WTC11 (cell line): ENCODE results near the gene MPI. TPM values are rescaled to one million over a fixed set of nuclear protein-coding genes. Genes with fewer than 3 reads are reported as not detected.
"Not testable (repeated sequence)": the region's sequence is repeated elsewhere in the genome, so short reads cannot be mapped to it uniquely, and the experiment has no call there.

Experiments used
- ATAC-seq: fragments of 200-7000 bp; cut with Tn5 transposase; 2 replicates; pipeline ENCODE4 v1.10.0; 2021; ENCODE audit warnings: mild to moderate bottlenecking, moderate library complexity
- CTCF ChIA-PET: fragments of 300-600 bp; sonication (Branson Sonifier 250); formaldehyde crosslinking; loops from one replicate; lab custom pipeline; 2021; ENCODE audit warnings: antibody characterized with exemption; lab: Charles Lee
- POLR2A ChIA-PET: fragments of 350-600 bp; sonication (Branson Sonifier 250); formaldehyde crosslinking; loops from one replicate; lab custom pipeline; 2021; ENCODE audit warnings: antibody characterized with exemption; lab: Charles Lee
- DNase-seq: peaks from one replicate; pipeline ENCODE4 v3.0.0; 2021; ENCODE audit warnings: low spot score
- H3K27ac Mint-ChIP-seq: 2 replicates; pipeline ENCODE4 v1.8.0; 2021; ENCODE audit warnings: mixed read lengths
- H3K27me3 Mint-ChIP-seq: 2 replicates; pipeline ENCODE4 v1.8.0; 2021; ENCODE audit warnings: low read depth, mild to moderate bottlenecking, moderate library complexity, mixed read lengths
- H3K36me3 Mint-ChIP-seq: 2 replicates; pipeline ENCODE4 v1.8.0; 2021; ENCODE audit warnings: mixed read lengths
- H3K4me1 Mint-ChIP-seq: 2 replicates; pipeline ENCODE4 v1.8.0; 2022; ENCODE audit warnings: mixed read lengths
- H3K4me3 Mint-ChIP-seq: 2 replicates; pipeline ENCODE4 v1.8.0; 2021; ENCODE audit warnings: mild to moderate bottlenecking, moderate library complexity, mixed read lengths
- H3K9me3 Mint-ChIP-seq: 2 replicates; pipeline ENCODE4 v1.8.0; 2021; ENCODE audit warnings: mixed read lengths
- AR ChIP-seq: fragments of 250-450 bp; sonication (Bioruptor Pico); IDR thresholded peaks from 2 replicates; pipeline ENCODE4 v1.9.0; 2021; ENCODE audit warnings: mild to moderate bottlenecking
- ARID4B ChIP-seq: sonication (generic); formaldehyde crosslinking; IDR thresholded peaks from 2 replicates; pipeline ENCODE4 v1.8.0; 2023; ENCODE audit warnings: missing genetic modification reagents, mild to moderate bottlenecking, borderline replicate concordance
- ATF3 ChIP-seq: sonication (generic); formaldehyde crosslinking; conservative IDR thresholded peaks from 2 replicates; pipeline ENCODE4 v1.8.1; 2022; ENCODE audit warnings: mild to moderate bottlenecking, missing genetic modification reagents
- FOXK1 ChIP-seq: sonication (generic); formaldehyde crosslinking; IDR thresholded peaks from 2 replicates; pipeline ENCODE4 v1.8.0; 2022; ENCODE audit warnings: mild to moderate bottlenecking, moderate library complexity, missing genetic modification reagents
- HMGA2 ChIP-seq: fragments of 250-450 bp; sonication (Bioruptor Pico); IDR thresholded peaks from 2 replicates; pipeline ENCODE4 v1.4.0; 2021; ENCODE audit warnings: mild to moderate bottlenecking, moderate library complexity
- JUN ChIP-seq: sonication (generic); formaldehyde crosslinking; IDR thresholded peaks from 2 replicates; pipeline ENCODE4 v1.8.0; 2023; ENCODE audit warnings: mild to moderate bottlenecking, missing genetic modification reagents
- KAT7 ChIP-seq: sonication (generic); formaldehyde crosslinking; IDR thresholded peaks from 2 replicates; pipeline ENCODE4 v1.8.1; 2023; ENCODE audit warnings: missing genetic modification reagents, mild to moderate bottlenecking, borderline replicate concordance
- NR3C1 ChIP-seq: sonication (generic); formaldehyde crosslinking; conservative IDR thresholded peaks from 2 replicates; pipeline ENCODE4 v1.8.1; 2023; ENCODE audit warnings: low read depth, mild to moderate bottlenecking, missing genetic modification reagents
- TEAD1 ChIP-seq: sonication (generic); formaldehyde crosslinking; IDR thresholded peaks from 2 replicates; pipeline ENCODE4 v1.8.0; 2022; ENCODE audit warnings: mild to moderate bottlenecking, missing genetic modification reagents
- ZNF317 ChIP-seq: sonication (generic); formaldehyde crosslinking; IDR thresholded peaks from 2 replicates; pipeline ENCODE4 v1.8.1; 2023; ENCODE audit warnings: low read depth, mild to moderate bottlenecking, moderate library complexity, missing genetic modification reagents, borderline replicate concordance
- ZNF532 ChIP-seq: fragments of 250-450 bp; sonication (Bioruptor Pico); IDR thresholded peaks from 2 replicates; pipeline ENCODE4 v1.9.0; 2021; ENCODE audit warnings: mild to moderate bottlenecking, borderline replicate concordance
- total RNA-seq: library from RNA; stranded (reverse); gene quantifications from 3 replicates; pipeline ENCODE4 v1.2.3, GENCODE V29; 2021

The MPI gene
- total RNA-seq, 1 experiment from 2014 or later = 36.3 TPM

GRCh38 chr15:74913041-74913440 lies 23.2 kb downstream of the MPI start (continued):
- TF ChIP-seq ARID4B = no peak
- no peak for TF ChIP-seq ATF3 (CRISPR knock-in tag)

- POLR2A ChIA-PET = interaction anchor here (0.6 kb wide), 1 partner anchor 45 kb away, joined by 3 read pairs; no protein-coding TSS in a partner anchor
- H3K27me3 Mint-ChIP-seq, H3K4me3 Mint-ChIP-seq, H3K27ac Mint-ChIP-seq, CTCF ChIA-PET, H3K9me3 Mint-ChIP-seq, DNase-seq, H3K4me1 Mint-ChIP-seq, ATAC-seq: not testable (repeated sequence)
- peaks cover 63% of the 10 kb centered on the region for H3K36me3 Mint-ChIP-seq
Measured at GRCh38 chr15:74913799-74914198, 24.0 kb downstream of the MPI start.

- Mint-ChIP-seq H3K36me3 (peaks cover 66% of the 10 kb centered on the region), H3K4me1 (no peaks in the 10 kb centered on the region), H3K4me3 (no peak overlapping the region), H3K9me3 (no peaks in the 10 kb centered on the region), H3K27me3 (no peaks in the 10 kb centered on the region), H3K27ac (no peak overlapping the region)
- POLR2A ChIA-PET = interaction anchor here (0.6 kb wide), 2 partner anchors 75 to 432 kb away, joined by 3 to 5 read pairs; no protein-coding TSS in a partner anchor
- no peak for ATAC-seq
- DNase-seq = no peak
- CTCF ChIA-PET = interaction anchor here (0.6 to 2.7 kb wide), 2 partner anchors 16 to 101 kb away, joined by 3 to 7 read pairs; no protein-coding TSS in a partner anchor
- no peak for TF ChIP-seq TEAD1 (CRISPR knock-in tag)
- TF ChIP-seq KAT7 = no peak
- no peak for TF ChIP-seq HMGA2 (CRISPR knock-in tag)
- TF ChIP-seq ZNF317 (CRISPR knock-in tag) = no peak
- TF ChIP-seq AR (CRISPR knock-in tag) = no peak
- no peak for TF ChIP-seq JUN (CRISPR knock-in tag)
- TF ChIP-seq ZNF532 (CRISPR knock-in tag) = no peak
- TF ChIP-seq FOXK1 (CRISPR knock-in tag) = no peak
- no peak for TF ChIP-seq NR3C1 (CRISPR knock-in tag)
Measured at GRCh38 chr15:74917676-74918075, 27.8 kb downstream of the MPI start.
